ENCODE measurements around the gene INTS2.

INTS2 gene

DNA sequence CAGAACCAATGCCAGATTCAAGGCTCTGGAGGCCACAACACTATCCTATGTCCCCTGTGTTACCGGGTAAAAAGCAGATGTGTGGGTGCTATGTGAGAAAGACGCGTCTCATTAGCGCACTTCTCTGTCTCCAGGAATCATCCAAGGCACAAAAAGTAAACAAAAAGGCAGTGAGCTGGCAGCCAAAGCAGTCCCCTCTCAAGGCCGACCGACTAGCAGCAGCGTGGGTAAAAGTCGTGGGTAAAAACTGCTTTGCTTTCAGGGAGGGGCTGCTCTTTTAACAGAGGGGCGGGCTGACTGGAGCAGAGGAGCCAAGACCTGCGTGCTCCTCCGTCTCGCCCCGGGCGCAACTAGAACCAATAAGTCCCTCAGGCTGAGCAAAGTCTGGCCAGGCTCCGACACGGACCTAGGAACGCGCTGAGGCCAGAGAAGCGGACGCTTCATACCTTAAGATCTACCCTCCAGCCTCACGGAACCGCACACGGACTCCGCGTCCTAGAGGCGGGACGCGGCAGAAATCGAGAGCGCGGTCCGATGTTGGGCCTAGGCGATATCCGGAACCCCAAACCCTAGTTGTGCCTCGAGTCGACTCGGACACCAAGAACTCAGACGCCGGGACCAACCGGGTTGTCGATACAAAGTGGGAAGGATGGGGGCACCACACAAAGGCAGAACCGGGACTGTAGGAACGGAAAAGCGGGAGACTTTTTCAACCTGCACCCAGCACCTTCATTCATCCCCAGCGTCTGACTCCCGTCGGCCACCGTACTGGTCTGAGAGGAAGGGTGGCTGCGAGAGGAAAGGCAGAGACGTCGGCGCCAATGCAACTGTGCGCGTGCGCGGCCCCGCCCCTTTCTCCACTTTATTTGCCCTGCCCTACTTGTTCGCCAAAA, at the start of gene INTS2:
INTS2 (minus strand) TSS at position 775 of the 893 bp plus-strand sequence. CDS start 1,338 bp downstream, outside the sequence.
- no peak for TF ChIP-seq CTCF (conservative IDR thresholded peaks at IDR 0.05)
- H3K27ac ChIP-seq: peak within 1 kb of the TSS; percentile 89

GRCh38 chr17:61974115-61974514, 46.3 kb upstream of the INTS2 start:
- no peak for TF ChIP-seq CTCF (conservative IDR thresholded peaks at IDR 0.05)
- no peak overlapping the region for H3K27ac ChIP-seq

- TF ChIP-seq CTCF (conservative IDR thresholded peaks at IDR 0.05): no peak
- no peak overlapping the region for H3K27ac ChIP-seq
These were observed 44.5 kb upstream of the INTS2 start for GRCh38 chr17:61972311-61972710.

DNA sequence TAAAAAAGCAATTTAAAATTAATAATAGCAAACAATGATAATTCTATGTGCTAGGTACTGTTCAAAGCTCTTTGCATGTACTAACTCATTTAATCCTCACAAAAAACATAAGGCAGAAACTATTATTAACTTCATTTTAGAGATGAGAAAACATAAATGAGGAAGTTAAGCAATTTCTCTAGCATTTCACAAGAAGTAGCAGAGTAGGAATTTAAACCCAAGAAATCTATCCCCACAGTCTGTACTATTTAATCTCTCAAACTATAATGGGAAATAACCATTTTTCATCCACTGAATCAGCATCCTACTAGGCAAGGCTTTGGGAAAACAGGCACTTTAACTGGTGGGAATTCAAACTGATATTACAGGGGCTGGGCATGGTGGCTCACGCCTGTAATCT, 42.2 kb upstream of the INTS2 start:
- TF ChIP-seq CTCF (conservative IDR thresholded peaks at IDR 0.05): no peak
- H3K27ac ChIP-seq: no peak overlapping the region

DNA sequence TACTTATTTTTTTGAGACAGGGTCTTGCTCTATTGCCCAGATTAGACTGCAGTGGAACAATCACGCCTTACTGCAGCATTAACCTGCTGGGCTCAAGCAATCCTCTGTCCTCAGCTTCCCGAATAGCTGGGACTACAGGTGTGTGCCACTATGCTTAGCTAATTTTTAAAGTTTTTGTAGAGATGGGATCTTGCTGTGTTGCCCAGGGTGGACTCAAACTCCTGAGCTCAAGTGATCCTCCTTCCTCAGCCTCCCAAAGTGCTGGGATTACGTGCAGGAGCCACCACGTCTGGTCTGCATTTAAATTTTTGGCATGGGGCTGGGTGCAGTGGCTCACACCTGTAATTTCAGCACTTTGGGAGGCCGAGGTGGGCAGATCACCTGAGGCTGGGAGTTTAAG, 41.0 kb upstream of the INTS2 start:
- no peak overlapping the region for H3K27ac ChIP-seq
- TF ChIP-seq CTCF (conservative IDR thresholded peaks at IDR 0.05): no peak

- no peak overlapping the region; the same call in 1 of the 2 replicates for H3K27ac ChIP-seq
- no peak for TF ChIP-seq CTCF (conservative IDR thresholded peaks at IDR 0.05)
These were observed 39.9 kb upstream of the INTS2 start for GRCh38 chr17:61967729-61968128.

DNA sequence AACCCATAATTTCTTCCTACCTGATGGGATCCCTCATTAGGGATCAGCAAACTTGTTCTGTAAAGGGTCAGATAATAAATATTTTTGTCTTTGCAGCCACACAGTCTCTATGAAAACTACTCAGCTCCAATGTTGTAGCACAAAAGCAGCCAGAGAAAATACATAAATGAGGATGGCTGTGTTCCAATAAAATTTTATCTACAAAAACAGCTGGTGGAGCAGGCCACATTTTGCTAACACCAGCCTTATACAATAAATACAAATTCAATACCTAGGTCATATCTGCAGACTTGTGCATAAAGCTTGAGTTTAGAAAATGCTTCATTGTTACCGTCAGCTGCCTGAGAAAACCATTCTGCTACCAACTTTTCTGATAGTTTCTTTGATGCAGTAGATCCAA, 38.4 kb upstream of the INTS2 start:
- TF ChIP-seq CTCF (conservative IDR thresholded peaks at IDR 0.05): no peak
- peak overlapping the region; percentile 15 for H3K27ac ChIP-seq
